ENCODE data around the gene ECT2. TPM values are rescaled to one million over a fixed set of nuclear protein-coding genes. Genes with fewer than 3 reads are reported as not detected.
"Not testable (repeated sequence)": the region's sequence is repeated elsewhere in the genome, so short reads cannot be mapped to it uniquely, and the experiment has no call there.

The ECT2 gene
- total RNA-seq, 2 donors from 2014 or later: 10.3 to 12.1 TPM

DNA sequence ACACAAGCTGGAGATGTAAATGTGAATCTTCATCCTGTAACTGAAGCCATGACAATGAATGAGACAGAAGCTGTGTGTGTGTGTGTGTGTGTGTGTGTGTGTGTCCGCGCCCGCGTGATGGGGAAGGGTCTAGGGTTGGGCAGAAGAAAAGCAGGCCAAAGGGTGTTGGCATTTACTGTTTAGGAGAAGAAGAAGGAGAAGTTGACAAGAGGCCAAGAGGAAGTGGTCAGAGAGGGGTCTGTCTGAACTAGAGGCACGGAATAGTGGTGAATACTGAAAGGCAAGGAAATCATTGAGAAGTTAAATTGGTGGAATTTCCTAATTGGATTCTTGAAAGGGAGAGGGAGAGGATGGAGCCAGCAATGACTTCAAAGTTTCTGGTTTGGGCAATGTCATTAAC, 34.0 kb upstream of the ECT2 start:
- Histone ChIP-seq H3K36me3 (no peaks in the 10 kb centered on the region), H3K4me3 (no peak overlapping the region), H3K9me3 (no peaks in the 10 kb centered on the region), H3K27me3 (replicated peaks; ENCODE audit: insufficient read depth) (no peaks in the 10 kb centered on the region), H3K27ac (no peak overlapping the region), H3K4me1 (replicated peaks) (no peaks in the 10 kb centered on the region)
- no peak for DNase-seq (ENCODE audit: low spot score)
- intact Hi-C loops (cut with DNase I): no loop called here
- WGBS: 64% methylated on average over 5 of the region's 5 CpGs
- no peak for TF ChIP-seq POLR2A (IDR thresholded peaks at IDR 0.05)
- TF ChIP-seq POLR2AphosphoS5 (IDR thresholded peaks at IDR 0.05): no peak

DNA sequence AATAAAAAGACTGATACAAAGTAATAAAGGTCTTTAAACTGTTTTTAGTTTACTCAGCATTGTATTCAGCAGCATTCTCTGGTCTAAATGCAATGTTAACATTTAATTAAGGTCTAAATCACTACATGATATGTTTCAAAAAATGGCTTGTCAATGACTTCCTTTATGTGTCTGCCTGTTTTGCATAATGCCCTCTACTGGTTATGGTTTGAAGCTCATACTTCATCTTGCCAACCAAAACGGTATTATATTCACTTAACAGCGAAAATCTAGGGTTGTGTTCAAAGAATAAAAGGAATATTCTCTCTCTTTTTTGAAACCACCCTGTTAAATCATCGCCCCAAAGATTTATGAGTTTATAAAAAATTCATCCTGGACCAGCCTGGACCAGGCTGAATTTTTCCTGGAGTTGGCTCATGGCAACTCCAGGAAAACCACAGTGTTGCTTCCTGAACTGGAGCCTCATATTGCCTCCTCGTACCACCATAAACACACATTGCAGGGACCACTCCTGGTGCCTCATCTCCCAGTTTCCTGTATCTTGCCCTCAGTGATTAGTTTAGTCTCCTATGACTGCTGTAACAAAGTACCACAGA, 32.9 kb upstream of the ECT2 start:
- Histone ChIP-seq H3K27me3 (replicated peaks; ENCODE audit: insufficient read depth) (no peaks in the 10 kb centered on the region), H3K36me3 (no peaks in the 10 kb centered on the region), H3K9me3 (no peaks in the 10 kb centered on the region), H3K4me1 (replicated peaks) (no peaks in the 10 kb centered on the region), H3K4me3 (no peak overlapping the region), H3K27ac (no peak overlapping the region)
- WGBS: 81% methylated on average over 4 of the region's 4 CpGs
- no peak for DNase-seq (ENCODE audit: low spot score)
- TF ChIP-seq, protein P1, sequence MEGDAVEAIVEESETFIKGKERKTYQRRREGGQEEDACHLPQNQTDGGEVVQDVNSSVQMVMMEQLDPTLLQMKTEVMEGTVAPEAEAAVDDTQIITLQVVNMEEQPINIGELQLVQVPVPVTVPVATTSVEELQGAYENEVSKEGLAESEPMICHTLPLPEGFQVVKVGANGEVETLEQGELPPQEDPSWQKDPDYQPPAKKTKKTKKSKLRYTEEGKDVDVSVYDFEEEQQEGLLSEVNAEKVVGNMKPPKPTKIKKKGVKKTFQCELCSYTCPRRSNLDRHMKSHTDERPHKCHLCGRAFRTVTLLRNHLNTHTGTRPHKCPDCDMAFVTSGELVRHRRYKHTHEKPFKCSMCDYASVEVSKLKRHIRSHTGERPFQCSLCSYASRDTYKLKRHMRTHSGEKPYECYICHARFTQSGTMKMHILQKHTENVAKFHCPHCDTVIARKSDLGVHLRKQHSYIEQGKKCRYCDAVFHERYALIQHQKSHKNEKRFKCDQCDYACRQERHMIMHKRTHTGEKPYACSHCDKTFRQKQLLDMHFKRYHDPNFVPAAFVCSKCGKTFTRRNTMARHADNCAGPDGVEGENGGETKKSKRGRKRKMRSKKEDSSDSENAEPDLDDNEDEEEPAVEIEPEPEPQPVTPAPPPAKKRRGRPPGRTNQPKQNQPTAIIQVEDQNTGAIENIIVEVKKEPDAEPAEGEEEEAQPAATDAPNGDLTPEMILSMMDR (IDR thresholded peaks at IDR 0.05): no peak
- TF ChIP-seq POLR2A (IDR thresholded peaks at IDR 0.05): no peak
- intact Hi-C loops (cut with DNase I): no loop called here

DNA sequence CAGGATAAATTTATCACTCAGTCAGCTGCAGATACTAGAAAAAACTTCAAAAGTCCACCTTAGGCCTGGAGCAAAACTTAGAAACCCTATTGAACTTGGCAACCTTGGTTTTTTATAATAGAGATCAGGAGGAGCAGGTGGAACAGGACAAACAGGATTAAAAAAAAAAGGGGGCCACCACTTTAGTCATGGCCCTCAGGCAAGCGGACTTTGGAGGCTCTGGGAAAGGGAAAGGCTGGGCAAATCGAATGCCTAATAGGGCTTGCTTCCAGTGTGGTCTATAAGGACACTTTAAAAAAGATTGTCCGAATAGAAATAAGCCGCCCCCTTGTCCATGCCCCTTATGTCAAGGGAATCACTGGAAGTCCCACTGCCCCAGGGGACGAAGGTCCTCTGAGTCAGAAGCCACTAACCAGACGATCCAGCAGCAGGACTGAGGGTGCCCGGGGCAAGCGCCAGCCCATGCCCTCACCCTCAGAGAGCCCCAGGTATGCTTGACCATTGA, 27.9 kb upstream of the ECT2 start:
- H3K27ac ChIP-seq; H3K4me3 ChIP-seq; H3K27me3 ChIP-seq (replicated peaks; ENCODE audit: insufficient read depth); DNase-seq (ENCODE audit: low spot score); H3K9me3 ChIP-seq; intact Hi-C loops (cut with DNase I); H3K4me1 ChIP-seq (replicated peaks); H3K36me3 ChIP-seq: not testable (repeated sequence)
- WGBS: 86% methylated on average over 8 of the region's 8 CpGs

DNA sequence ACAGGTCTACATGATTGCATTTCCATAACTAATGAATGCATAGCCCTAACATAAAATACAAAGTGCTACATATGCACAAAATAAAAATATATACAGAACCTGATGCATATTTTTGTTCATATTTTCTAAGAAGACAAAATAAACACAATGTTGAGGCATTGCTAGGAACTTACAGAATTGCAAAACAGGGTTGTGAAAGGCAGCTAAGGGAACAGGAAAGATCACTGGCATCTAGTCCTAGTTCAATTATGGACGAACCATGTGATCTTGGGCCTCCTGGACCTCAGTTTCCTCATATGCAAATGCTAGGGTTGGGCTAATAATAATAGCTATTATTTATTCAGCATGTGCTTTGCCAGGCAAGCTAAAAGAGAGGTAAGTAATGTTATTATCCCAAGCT, 24.1 kb upstream of the ECT2 start:
- Histone ChIP-seq H3K4me1 (replicated peaks) (no peaks in the 10 kb centered on the region), H3K36me3 (no peaks in the 10 kb centered on the region), H3K9me3 (no peaks in the 10 kb centered on the region), H3K27ac (no peak overlapping the region), H3K27me3 (replicated peaks; ENCODE audit: insufficient read depth) (no peaks in the 10 kb centered on the region), H3K4me3 (no peak overlapping the region)
- DNase-seq (ENCODE audit: low spot score): no peak
- intact Hi-C loops (cut with DNase I): no loop called here
- WGBS: 87% methylated on average over 1 of the region's 1 CpG
- no peak for TF ChIP-seq POLR2A (IDR thresholded peaks at IDR 0.05)
- TF ChIP-seq, protein P1 (IDR thresholded peaks at IDR 0.05): no peak

DNA sequence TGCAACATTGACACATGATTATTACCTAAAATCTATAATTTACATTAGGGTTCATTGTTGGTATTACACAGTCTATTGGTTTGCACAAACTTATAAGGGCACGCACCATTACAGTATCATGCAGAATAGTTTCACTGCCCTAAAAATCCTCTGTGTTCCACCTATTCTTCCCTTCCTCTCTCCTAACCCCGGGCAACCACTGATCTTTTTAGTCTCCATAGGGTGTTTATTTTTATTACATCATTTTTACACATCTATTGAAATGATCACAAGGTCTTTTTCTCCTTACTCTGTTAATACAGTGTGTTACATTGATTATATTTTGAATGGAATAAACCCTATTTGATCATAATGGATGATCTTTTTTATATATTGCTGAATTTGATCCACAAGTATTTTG, 15.5 kb upstream of the ECT2 start:
- DNase-seq (ENCODE audit: low spot score): no peak
- Histone ChIP-seq H3K27me3 (replicated peaks; ENCODE audit: insufficient read depth) (no peaks in the 10 kb centered on the region), H3K36me3 (no peaks in the 10 kb centered on the region), H3K27ac (no peak overlapping the region), H3K4me1 (replicated peaks) (no peaks in the 10 kb centered on the region), H3K9me3 (no peaks in the 10 kb centered on the region), H3K4me3 (no peak overlapping the region)
- TF ChIP-seq POLR2A (IDR thresholded peaks at IDR 0.05): no peak
- no peak for TF ChIP-seq POLR2AphosphoS5 (IDR thresholded peaks at IDR 0.05)
- TF ChIP-seq, protein P1 (IDR thresholded peaks at IDR 0.05): no peak
- intact Hi-C loops (cut with DNase I): no loop called here
- 91% methylated on average over 2 of the region's 2 CpGs for WGBS

DNA sequence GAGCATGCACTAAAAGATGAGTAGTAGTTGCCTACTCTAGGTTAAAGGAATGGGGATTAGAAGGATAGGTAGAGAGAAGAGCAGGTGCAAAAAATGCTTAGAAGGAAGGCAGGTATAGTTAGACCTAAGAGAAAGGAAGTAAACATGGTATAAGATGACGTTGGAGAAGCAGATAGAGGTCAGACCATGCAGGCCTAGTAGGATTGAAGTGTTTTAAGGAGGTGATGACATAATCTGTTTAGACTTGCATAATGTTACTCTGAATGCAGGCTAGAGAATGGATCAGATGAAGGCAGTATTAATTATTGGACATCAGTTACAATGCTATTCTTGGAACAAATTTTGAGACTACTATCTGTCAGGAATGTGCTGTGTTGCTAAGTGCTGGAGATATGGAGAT, 11.1 kb upstream of the ECT2 start:
- no peaks in the 10 kb centered on the region for H3K9me3 ChIP-seq
- no peaks in the 10 kb centered on the region for H3K4me1 ChIP-seq (replicated peaks)
- H3K27me3 ChIP-seq (replicated peaks; ENCODE audit: insufficient read depth): no peaks in the 10 kb centered on the region
- H3K27ac ChIP-seq: no peak overlapping the region
- no peak overlapping the region for H3K4me3 ChIP-seq
- intact Hi-C loops (cut with DNase I): no loop called here
- WGBS: 60% methylated on average over 1 of the region's 1 CpG
- TF ChIP-seq, protein P1 (IDR thresholded peaks at IDR 0.05): no peak
- no peak for DNase-seq (ENCODE audit: low spot score)
- H3K36me3 ChIP-seq: no peaks in the 10 kb centered on the region
